GM12873 (cell line): ENCODE results near the gene PARD3B.

ENCODE experiments used
- TF ChIP-seq, protein P1 (sequence below): IDR thresholded peaks from 2 replicates; pipeline ENCODE4 v1.5.1; 2012; ENCODE audit warnings: low read depth, mild to moderate bottlenecking, moderate library complexity, low read length, control low read depth; ENCODE audit not compliant: insufficient read depth; ENCODE audit errors: missing control alignments

PARD3B gene

DNA sequence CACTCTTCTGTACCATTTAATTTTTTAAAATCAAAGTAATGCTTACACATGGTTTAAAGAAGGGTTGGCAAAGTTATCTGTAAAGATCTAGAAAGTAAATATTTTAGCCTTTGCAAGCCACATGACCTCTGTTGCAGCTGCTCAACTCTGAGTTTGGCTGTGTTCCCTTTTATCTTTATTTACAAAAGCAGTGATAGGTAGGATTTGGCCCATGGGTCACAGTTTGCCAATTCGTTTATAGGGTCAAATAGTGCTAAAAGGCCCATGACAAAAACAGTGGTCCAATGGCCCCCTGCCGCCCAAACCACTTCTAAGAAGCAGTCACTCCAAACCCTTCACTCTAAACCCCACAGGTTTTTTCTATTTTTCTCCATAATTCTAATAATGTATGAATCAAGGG, 124.8 kb downstream of the PARD3B start:
- TF ChIP-seq, protein P1, sequence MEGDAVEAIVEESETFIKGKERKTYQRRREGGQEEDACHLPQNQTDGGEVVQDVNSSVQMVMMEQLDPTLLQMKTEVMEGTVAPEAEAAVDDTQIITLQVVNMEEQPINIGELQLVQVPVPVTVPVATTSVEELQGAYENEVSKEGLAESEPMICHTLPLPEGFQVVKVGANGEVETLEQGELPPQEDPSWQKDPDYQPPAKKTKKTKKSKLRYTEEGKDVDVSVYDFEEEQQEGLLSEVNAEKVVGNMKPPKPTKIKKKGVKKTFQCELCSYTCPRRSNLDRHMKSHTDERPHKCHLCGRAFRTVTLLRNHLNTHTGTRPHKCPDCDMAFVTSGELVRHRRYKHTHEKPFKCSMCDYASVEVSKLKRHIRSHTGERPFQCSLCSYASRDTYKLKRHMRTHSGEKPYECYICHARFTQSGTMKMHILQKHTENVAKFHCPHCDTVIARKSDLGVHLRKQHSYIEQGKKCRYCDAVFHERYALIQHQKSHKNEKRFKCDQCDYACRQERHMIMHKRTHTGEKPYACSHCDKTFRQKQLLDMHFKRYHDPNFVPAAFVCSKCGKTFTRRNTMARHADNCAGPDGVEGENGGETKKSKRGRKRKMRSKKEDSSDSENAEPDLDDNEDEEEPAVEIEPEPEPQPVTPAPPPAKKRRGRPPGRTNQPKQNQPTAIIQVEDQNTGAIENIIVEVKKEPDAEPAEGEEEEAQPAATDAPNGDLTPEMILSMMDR = no peak

DNA sequence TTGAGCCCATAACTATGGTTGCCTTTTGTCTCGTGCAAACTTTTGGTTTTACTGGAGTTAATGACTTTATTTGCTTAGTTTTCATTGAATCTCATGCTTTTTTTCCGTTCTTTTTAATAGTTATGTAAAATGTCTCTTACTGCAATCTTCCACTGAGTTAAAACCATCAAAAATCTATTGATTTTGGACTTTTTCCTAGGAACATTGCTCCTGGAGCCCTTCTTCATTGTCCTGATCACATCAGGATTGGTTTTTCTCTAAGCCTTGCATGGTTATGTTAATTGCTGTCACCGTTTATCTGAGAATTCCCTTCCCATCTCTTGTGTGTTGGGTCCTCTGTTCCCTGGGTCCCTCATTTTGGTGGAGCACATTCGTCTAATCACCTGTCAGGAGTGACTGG, 125.5 kb downstream of the PARD3B start:
- TF ChIP-seq, protein P1 = no peak

DNA sequence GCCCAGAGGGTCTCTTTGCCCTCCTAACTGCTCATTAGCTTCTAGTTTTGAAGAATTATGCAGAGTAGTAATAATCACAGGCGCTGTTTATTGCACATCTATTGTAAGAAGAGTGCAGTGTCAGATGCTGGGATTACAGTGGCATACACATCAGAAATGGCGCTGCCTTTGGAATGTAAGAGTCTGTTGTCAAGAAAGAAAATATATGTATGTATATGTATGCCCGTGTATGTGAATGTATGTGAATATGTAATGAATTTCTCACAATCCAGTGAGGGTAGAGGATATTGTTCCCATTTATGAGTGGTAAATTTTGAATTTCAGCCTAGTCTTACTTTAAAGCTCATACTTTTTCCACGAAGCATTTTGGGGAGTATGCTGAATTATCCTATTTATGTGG, 127.5 kb downstream of the PARD3B start:
- TF ChIP-seq, protein P1 = no peak

DNA sequence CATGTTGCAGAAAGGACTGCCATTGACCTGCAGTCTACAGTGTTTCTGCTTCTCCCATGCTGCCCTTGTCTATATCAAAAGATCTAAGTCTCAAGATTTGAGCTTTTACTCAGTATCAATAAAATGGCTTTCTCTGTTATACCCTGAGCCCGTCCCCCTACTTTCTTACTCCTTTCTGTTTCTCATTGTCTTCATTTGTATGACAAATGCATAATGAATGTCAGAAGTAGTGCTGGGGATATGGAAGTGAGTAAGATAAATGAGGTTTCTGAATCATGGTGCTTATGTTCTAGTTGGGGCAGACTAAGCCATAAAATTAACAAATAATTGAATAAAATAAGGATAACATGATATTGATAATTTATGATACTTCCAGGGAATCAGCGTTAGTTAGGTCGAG, 128.6 kb downstream of the PARD3B start:
- TF ChIP-seq, protein P1 = no peak

DNA sequence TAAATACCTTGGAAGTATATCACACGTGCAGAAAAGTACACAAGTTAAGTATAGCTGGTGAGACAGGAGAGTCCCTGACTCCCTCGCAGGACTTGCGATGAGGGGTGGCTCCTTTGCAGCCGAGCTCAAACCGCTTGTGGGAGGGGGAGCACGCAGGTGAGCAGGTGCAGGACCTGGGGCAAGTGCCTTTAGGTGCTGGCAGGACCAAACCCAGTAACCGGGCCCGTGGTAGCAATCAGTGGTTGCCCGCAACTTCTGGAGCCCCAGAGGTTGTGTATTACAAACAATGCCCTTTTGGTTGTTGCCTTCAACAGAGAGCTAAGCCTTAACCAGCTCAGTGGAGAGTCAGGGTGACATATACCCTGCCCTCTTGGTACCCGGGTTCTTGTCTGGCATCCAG, 132.8 kb downstream of the PARD3B start:
- TF ChIP-seq, protein P1 = no peak

DNA sequence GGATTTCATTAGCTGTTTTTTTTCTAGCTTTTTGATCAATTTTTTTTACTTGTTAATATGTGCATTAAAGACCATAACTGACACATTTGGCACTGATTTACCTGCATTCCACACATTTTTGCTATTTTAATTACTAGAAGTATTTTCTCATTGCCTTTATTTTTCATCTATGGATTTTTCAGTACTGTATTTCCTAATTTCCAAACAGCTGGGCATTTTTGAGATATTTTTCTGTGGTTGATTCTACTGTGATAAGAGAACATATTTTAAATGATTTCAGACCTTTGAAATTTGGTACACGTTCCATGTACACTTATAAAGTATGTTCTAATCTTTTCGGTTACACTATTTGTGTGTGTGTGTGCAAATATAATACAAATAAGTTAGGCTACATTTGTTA, 135.3 kb downstream of the PARD3B start:
- TF ChIP-seq, protein P1 = no peak

- TF ChIP-seq, protein P1 = no peak
Measured at GRCh38 chr2:204681412-204681811, 136.1 kb downstream of the PARD3B start.

GRCh38 chr2:204683384-204683783, 138.1 kb downstream of the PARD3B start:
- TF ChIP-seq, protein P1 = no peak
